WTC11 (cell line): ENCODE measurements around the gene ITCH. TPM values are rescaled to one million over a fixed set of nuclear protein-coding genes. Genes with fewer than 3 reads are reported as not detected.

Experiments used
- ATAC-seq: fragments of 200-7000 bp; cut with Tn5 transposase; 2 replicates; pipeline ENCODE4 v1.10.0; 2021; ENCODE audit warnings: mild to moderate bottlenecking, moderate library complexity
- CTCF ChIA-PET: fragments of 300-600 bp; sonication (Branson Sonifier 250); formaldehyde crosslinking; loops from one replicate; lab custom pipeline; 2021; ENCODE audit warnings: antibody characterized with exemption; lab: Charles Lee
- POLR2A ChIA-PET: fragments of 350-600 bp; sonication (Branson Sonifier 250); formaldehyde crosslinking; loops from one replicate; lab custom pipeline; 2021; ENCODE audit warnings: antibody characterized with exemption; lab: Charles Lee
- DNase-seq: peaks from one replicate; pipeline ENCODE4 v3.0.0; 2021; ENCODE audit warnings: low spot score
- H3K27ac Mint-ChIP-seq: 2 replicates; pipeline ENCODE4 v1.8.0; 2021; ENCODE audit warnings: mixed read lengths
- H3K27me3 Mint-ChIP-seq: 2 replicates; pipeline ENCODE4 v1.8.0; 2021; ENCODE audit warnings: low read depth, mild to moderate bottlenecking, moderate library complexity, mixed read lengths
- H3K36me3 Mint-ChIP-seq: 2 replicates; pipeline ENCODE4 v1.8.0; 2021; ENCODE audit warnings: mixed read lengths
- H3K4me1 Mint-ChIP-seq: 2 replicates; pipeline ENCODE4 v1.8.0; 2022; ENCODE audit warnings: mixed read lengths
- H3K4me3 Mint-ChIP-seq: 2 replicates; pipeline ENCODE4 v1.8.0; 2021; ENCODE audit warnings: mild to moderate bottlenecking, moderate library complexity, mixed read lengths
- H3K9me3 Mint-ChIP-seq: 2 replicates; pipeline ENCODE4 v1.8.0; 2021; ENCODE audit warnings: mixed read lengths
- AFF4 ChIP-seq: sonication (generic); formaldehyde crosslinking; IDR thresholded peaks from 2 replicates; pipeline ENCODE4 v1.8.1; 2023; ENCODE audit warnings: mild to moderate bottlenecking, missing genetic modification reagents, borderline replicate concordance
- E2F1 ChIP-seq: sonication (generic); formaldehyde crosslinking; IDR thresholded peaks from 2 replicates; pipeline ENCODE4 v1.8.0; 2022; ENCODE audit warnings: mild to moderate bottlenecking, missing genetic modification reagents
- FOXK1 ChIP-seq: sonication (generic); formaldehyde crosslinking; IDR thresholded peaks from 2 replicates; pipeline ENCODE4 v1.8.0; 2022; ENCODE audit warnings: mild to moderate bottlenecking, moderate library complexity, missing genetic modification reagents
- JAZF1 ChIP-seq: fragments of 250-450 bp; sonication (Bioruptor Pico); IDR thresholded peaks from 2 replicates; pipeline ENCODE4 v1.9.0; 2021; ENCODE audit warnings: moderate library complexity, mild to moderate bottlenecking, inconsistent platforms
- JUN ChIP-seq: sonication (generic); formaldehyde crosslinking; IDR thresholded peaks from 2 replicates; pipeline ENCODE4 v1.8.0; 2023; ENCODE audit warnings: mild to moderate bottlenecking, missing genetic modification reagents
- MLX ChIP-seq: sonication (generic); formaldehyde crosslinking; IDR thresholded peaks from 2 replicates; pipeline ENCODE4 v1.8.1; 2023; ENCODE audit warnings: mild to moderate bottlenecking, missing genetic modification reagents, moderate library complexity
- NFATC4 ChIP-seq: fragments of 250-450 bp; sonication (Bioruptor Pico); IDR thresholded peaks from 2 replicates; pipeline ENCODE4 v1.9.0; 2021; ENCODE audit warnings: mild to moderate bottlenecking
- NR3C1 ChIP-seq: sonication (generic); formaldehyde crosslinking; conservative IDR thresholded peaks from 2 replicates; pipeline ENCODE4 v1.8.1; 2023; ENCODE audit warnings: low read depth, mild to moderate bottlenecking, missing genetic modification reagents
- OVOL2 ChIP-seq: fragments of 250-450 bp; sonication (Bioruptor Pico); IDR thresholded peaks from 2 replicates; pipeline ENCODE4 v1.9.0; 2021; ENCODE audit warnings: mild to moderate bottlenecking, borderline replicate concordance
- PREB ChIP-seq: sonication (generic); formaldehyde crosslinking; IDR thresholded peaks from 2 replicates; pipeline ENCODE4 v1.8.1; 2022; ENCODE audit warnings: mild to moderate bottlenecking, missing genetic modification reagents, moderate library complexity, borderline replicate concordance
- SMAD3 ChIP-seq: sonication (generic); formaldehyde crosslinking; IDR thresholded peaks from 2 replicates; pipeline ENCODE4 v1.8.0; 2022; ENCODE audit warnings: missing genetic modification reagents, mild to moderate bottlenecking, borderline replicate concordance
- SP1 ChIP-seq: sonication (generic); formaldehyde crosslinking; conservative IDR thresholded peaks from 2 replicates; pipeline ENCODE4 v1.8.1; 2022; ENCODE audit warnings: missing genetic modification reagents
- TCF7 ChIP-seq: sonication (generic); formaldehyde crosslinking; IDR thresholded peaks from 2 replicates; pipeline ENCODE4 v1.8.0; 2022; ENCODE audit warnings: mild to moderate bottlenecking, low read depth, missing genetic modification reagents, moderate library complexity
- ZNF281 ChIP-seq: sonication (generic); formaldehyde crosslinking; IDR thresholded peaks from 2 replicates; pipeline ENCODE4 v1.8.0; 2023; ENCODE audit warnings: mild to moderate bottlenecking, missing genetic modification reagents
- ZNF512 ChIP-seq: sonication (generic); formaldehyde crosslinking; IDR thresholded peaks from 2 replicates; pipeline ENCODE4 v1.8.1; 2022; ENCODE audit warnings: missing genetic modification reagents, borderline replicate concordance
- ZNF532 ChIP-seq: fragments of 250-450 bp; sonication (Bioruptor Pico); IDR thresholded peaks from 2 replicates; pipeline ENCODE4 v1.9.0; 2021; ENCODE audit warnings: mild to moderate bottlenecking, borderline replicate concordance
- total RNA-seq: library from RNA; stranded (reverse); gene quantifications from 3 replicates; pipeline ENCODE4 v1.2.3, GENCODE V29; 2021

The ITCH gene
- total RNA-seq, 1 experiment from 2014 or later: 35.8 TPM

GRCh38 chr20:34337544-34337943 lies 25.5 kb upstream of the ITCH start:
- no peak for ATAC-seq
- DNase-seq: no peak
- H3K9me3 Mint-ChIP-seq: peaks cover under 1% of the 10 kb centered on the region; the same call in 1 of the 2 replicates
- CTCF ChIA-PET: interaction anchor here (0.8 to 10.2 kb wide), 3 partner anchors 26 to 185 kb away, joined by 3 to 83 read pairs (median 3); partner anchors contain the start of gene ITCH
- POLR2A ChIA-PET: no interaction called here
- no peak overlapping the region for H3K4me3 Mint-ChIP-seq
- TF ChIP-seq E2F1 (CRISPR knock-in tag): no peak
- TF ChIP-seq SP1: no peak
- TF ChIP-seq ZNF532 (CRISPR knock-in tag): no peak
- no peak for TF ChIP-seq OVOL2 (CRISPR knock-in tag)
- no peaks in the 10 kb centered on the region for H3K27me3 Mint-ChIP-seq
- no peaks in the 10 kb centered on the region for H3K36me3 Mint-ChIP-seq
- H3K27ac Mint-ChIP-seq: no peak overlapping the region
- peaks cover 4% of the 10 kb centered on the region for H3K4me1 Mint-ChIP-seq

- DNase-seq (no peak), ATAC-seq (no peak)
- H3K4me1 Mint-ChIP-seq: peaks cover 3% of the 10 kb centered on the region; the same call in 1 of the 2 replicates
- no peaks in the 10 kb centered on the region for H3K9me3 Mint-ChIP-seq
- H3K4me3 Mint-ChIP-seq: no peak overlapping the region
- H3K27ac Mint-ChIP-seq: no peak overlapping the region
- ChIA-PET CTCF (interaction anchor here (0.6 to 10.2 kb wide), 4 partner anchors 25 to 184 kb away, joined by 3 to 83 read pairs (median 4); partner anchors contain the start of gene ITCH), POLR2A (interaction anchor here (0.5 to 0.8 kb wide), 2 partner anchors 25 to 158 kb away, joined by 3 read pairs; partner anchors contain the start of gene ITCH)
- H3K36me3 Mint-ChIP-seq: no peaks in the 10 kb centered on the region
- H3K27me3 Mint-ChIP-seq: no peaks in the 10 kb centered on the region
- TF ChIP-seq JAZF1 (CRISPR knock-in tag) (no peak), MLX (no peak), NFATC4 (CRISPR knock-in tag) (no peak), AFF4 (no peak), NR3C1 (no peak), PREB (CRISPR knock-in tag) (no peak), ZNF281 (no peak), SMAD3 (CRISPR knock-in tag) (no peak), ZNF512 (CRISPR knock-in tag) (no peak), JUN (no peak), FOXK1 (CRISPR knock-in tag) (no peak), TCF7 (CRISPR knock-in tag) (no peak)
Measured at GRCh38 chr20:34337982-34338726, 24.9 kb upstream of the ITCH start.
